ENCODE measurements around the gene UBAP2.

UBAP2 gene

GRCh38 chr9:33880211-33881089, 168.2 kb downstream of the UBAP2 start:
- TF ChIP-seq, protein P1, sequence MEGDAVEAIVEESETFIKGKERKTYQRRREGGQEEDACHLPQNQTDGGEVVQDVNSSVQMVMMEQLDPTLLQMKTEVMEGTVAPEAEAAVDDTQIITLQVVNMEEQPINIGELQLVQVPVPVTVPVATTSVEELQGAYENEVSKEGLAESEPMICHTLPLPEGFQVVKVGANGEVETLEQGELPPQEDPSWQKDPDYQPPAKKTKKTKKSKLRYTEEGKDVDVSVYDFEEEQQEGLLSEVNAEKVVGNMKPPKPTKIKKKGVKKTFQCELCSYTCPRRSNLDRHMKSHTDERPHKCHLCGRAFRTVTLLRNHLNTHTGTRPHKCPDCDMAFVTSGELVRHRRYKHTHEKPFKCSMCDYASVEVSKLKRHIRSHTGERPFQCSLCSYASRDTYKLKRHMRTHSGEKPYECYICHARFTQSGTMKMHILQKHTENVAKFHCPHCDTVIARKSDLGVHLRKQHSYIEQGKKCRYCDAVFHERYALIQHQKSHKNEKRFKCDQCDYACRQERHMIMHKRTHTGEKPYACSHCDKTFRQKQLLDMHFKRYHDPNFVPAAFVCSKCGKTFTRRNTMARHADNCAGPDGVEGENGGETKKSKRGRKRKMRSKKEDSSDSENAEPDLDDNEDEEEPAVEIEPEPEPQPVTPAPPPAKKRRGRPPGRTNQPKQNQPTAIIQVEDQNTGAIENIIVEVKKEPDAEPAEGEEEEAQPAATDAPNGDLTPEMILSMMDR (conservative IDR thresholded peaks at IDR 0.05), result no peak
- TF ChIP-seq ZFX (IDR thresholded peaks at IDR 0.05), result no peak
- peak overlapping the region; percentile 76 for H3K27ac ChIP-seq

- no peak for TF ChIP-seq ZFX (IDR thresholded peaks at IDR 0.05)
- TF ChIP-seq, protein P1 (conservative IDR thresholded peaks at IDR 0.05), result no peak
- H3K27ac ChIP-seq, result peak overlapping the region; percentile 76
These were observed 169.9 kb downstream of the UBAP2 start for GRCh38 chr9:33878691-33879366.

GRCh38 chr9:33877727-33878489, 170.8 kb downstream of the UBAP2 start:
- TF ChIP-seq, protein P1 (conservative IDR thresholded peaks at IDR 0.05), result no peak
- no peak for TF ChIP-seq ZFX (IDR thresholded peaks at IDR 0.05)
- peak overlapping the region; percentile 76 for H3K27ac ChIP-seq
